NCI-H2107 (cell line): ENCODE data around the gene RAB15.
"Not testable (repeated sequence)": the region's sequence is repeated elsewhere in the genome, so short reads cannot be mapped to it uniquely, and the experiment has no call there.

Experiments
- DNase-seq: peaks from one replicate; lab custom pipeline; 2025; lab: John Stamatoyannopoulos, UW

Gene RAB15

GRCh38 chr14:64937821-64938193 lies 34.3 kb downstream of the RAB15 start:
- DNase-seq: no peak

GRCh38 chr14:64937171-64937820 lies 34.8 kb downstream of the RAB15 start:
- DNase-seq: no peak

- DNase-seq: no peak
Observed at GRCh38 chr14:64935508-64935907, 36.6 kb downstream of the RAB15 start.

GRCh38 chr14:64934338-64934929 lies 37.7 kb downstream of the RAB15 start:
- DNase-seq: no peak

GRCh38 chr14:64932231-64932630 lies 39.9 kb downstream of the RAB15 start:
- no peak for DNase-seq

- DNase-seq: no peak
Observed at GRCh38 chr14:64931123-64931522, 41.0 kb downstream of the RAB15 start.

GRCh38 chr14:64930085-64930843 lies 41.9 kb downstream of the RAB15 start:
- DNase-seq: no peak

GRCh38 chr14:64929014-64929359 lies 43.1 kb downstream of the RAB15 start:
- DNase-seq: no peak

GRCh38 chr14:64928239-64929013 lies 43.7 kb downstream of the RAB15 start:
- DNase-seq: no peak

- DNase-seq: no peak
Observed at GRCh38 chr14:64927031-64927430, 45.1 kb downstream of the RAB15 start.

- no peak for DNase-seq
Observed at GRCh38 chr14:64926398-64926995, 45.6 kb downstream of the RAB15 start.

GRCh38 chr14:64923015-64923414 lies 49.1 kb downstream of the RAB15 start:
- no peak for DNase-seq

GRCh38 chr14:64920465-64920864 lies 51.7 kb downstream of the RAB15 start:
- no peak for DNase-seq

- DNase-seq: no peak
Observed at GRCh38 chr14:64919618-64920017, 52.5 kb downstream of the RAB15 start.

GRCh38 chr14:64919215-64919614 lies 52.9 kb downstream of the RAB15 start:
- DNase-seq: no peak

GRCh38 chr14:64918216-64918615 lies 53.9 kb downstream of the RAB15 start:
- DNase-seq: no peak

GRCh38 chr14:64915797-64916196 lies 56.3 kb downstream of the RAB15 start:
- DNase-seq: no peak

GRCh38 chr14:64915029-64915424 lies 57.1 kb downstream of the RAB15 start:
- no peak for DNase-seq

GRCh38 chr14:64914237-64915028 lies 57.7 kb downstream of the RAB15 start, which contains the start of gene CHURC1:
Gene CHURC1, plus strand, starts transcription at chr14:64914455. Its CDS starts 41 bp downstream, at chr14:64914496.
- DNase-seq: peak; percentile 100

GRCh38 chr14:64913477-64913876 lies 58.7 kb downstream of the RAB15 start:
- DNase-seq: not testable (repeated sequence)

GRCh38 chr14:64912261-64912660 lies 59.9 kb downstream of the RAB15 start:
- no peak for DNase-seq
